ENCODE measurements around the gene DNASE1L1.

DNA sequence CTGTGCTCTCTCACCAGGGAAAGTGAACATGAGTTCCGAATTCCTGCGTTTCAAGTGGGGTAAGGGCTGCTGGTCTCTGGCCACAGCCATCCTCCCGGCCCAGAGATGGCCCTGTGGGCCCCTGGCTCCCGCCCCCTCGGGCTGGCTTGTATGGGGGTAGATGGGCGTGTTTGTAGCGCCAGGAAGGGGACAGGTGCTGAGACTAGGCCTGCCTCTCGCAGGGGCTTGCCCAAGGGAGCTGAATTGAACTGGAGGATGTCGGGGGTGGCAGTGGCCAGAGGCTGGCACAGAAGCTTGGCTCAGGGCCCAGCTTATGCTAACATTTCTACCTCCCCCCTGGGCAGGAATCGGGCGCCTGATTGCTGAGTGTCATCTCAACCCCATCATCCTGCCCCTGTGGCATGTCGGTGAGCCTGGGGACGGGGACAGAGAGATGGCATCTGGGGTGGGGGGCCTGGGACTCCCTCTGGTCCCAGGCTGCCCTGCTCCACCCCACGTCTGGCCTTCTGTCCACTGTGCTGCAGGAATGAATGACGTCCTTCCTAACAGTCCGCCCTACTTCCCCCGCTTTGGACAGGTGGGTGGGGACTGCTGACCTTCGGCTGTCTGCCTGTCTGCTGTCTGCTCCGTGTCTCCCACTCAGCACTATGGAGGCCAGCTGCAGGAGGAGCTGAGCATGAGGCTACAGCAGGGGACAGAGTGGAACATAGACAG, 10.8 kb upstream of the DNASE1L1 start:
- TF ChIP-seq, protein P1, sequence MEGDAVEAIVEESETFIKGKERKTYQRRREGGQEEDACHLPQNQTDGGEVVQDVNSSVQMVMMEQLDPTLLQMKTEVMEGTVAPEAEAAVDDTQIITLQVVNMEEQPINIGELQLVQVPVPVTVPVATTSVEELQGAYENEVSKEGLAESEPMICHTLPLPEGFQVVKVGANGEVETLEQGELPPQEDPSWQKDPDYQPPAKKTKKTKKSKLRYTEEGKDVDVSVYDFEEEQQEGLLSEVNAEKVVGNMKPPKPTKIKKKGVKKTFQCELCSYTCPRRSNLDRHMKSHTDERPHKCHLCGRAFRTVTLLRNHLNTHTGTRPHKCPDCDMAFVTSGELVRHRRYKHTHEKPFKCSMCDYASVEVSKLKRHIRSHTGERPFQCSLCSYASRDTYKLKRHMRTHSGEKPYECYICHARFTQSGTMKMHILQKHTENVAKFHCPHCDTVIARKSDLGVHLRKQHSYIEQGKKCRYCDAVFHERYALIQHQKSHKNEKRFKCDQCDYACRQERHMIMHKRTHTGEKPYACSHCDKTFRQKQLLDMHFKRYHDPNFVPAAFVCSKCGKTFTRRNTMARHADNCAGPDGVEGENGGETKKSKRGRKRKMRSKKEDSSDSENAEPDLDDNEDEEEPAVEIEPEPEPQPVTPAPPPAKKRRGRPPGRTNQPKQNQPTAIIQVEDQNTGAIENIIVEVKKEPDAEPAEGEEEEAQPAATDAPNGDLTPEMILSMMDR (IDR thresholded peaks at IDR 0.05; ENCODE audit: low read depth, low read length, missing input control): no peak
- TF ChIP-seq NR2F2 (IDR thresholded peaks at IDR 0.05) (peak; percentile 25), TAF1 (conservative IDR thresholded peaks at IDR 0.05) (no peak), JUND (IDR thresholded peaks at IDR 0.05) (no peak), SP1 (IDR thresholded peaks at IDR 0.05) (no peak), GABPA (IDR thresholded peaks at IDR 0.05 in 1 of 2, conservative IDR thresholded peaks at IDR 0.05 in 1 of 2) (no peak), FOXA1 (IDR thresholded peaks at IDR 0.05) (no peak), YY1 (IDR thresholded peaks at IDR 0.05) (no peak), RAD21 (IDR thresholded peaks at IDR 0.05) (no peak)
- TF ChIP-seq, protein P2, sequence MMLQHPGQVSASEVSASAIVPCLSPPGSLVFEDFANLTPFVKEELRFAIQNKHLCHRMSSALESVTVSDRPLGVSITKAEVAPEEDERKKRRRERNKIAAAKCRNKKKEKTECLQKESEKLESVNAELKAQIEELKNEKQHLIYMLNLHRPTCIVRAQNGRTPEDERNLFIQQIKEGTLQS (IDR thresholded peaks at IDR 0.05): no peak
- TF ChIP-seq, protein P3, sequence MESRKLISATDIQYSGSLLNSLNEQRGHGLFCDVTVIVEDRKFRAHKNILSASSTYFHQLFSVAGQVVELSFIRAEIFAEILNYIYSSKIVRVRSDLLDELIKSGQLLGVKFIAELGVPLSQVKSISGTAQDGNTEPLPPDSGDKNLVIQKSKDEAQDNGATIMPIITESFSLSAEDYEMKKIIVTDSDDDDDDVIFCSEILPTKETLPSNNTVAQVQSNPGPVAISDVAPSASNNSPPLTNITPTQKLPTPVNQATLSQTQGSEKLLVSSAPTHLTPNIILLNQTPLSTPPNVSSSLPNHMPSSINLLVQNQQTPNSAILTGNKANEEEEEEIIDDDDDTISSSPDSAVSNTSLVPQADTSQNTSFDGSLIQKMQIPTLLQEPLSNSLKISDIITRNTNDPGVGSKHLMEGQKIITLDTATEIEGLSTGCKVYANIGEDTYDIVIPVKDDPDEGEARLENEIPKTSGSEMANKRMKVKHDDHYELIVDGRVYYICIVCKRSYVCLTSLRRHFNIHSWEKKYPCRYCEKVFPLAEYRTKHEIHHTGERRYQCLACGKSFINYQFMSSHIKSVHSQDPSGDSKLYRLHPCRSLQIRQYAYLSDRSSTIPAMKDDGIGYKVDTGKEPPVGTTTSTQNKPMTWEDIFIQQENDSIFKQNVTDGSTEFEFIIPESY (IDR thresholded peaks at IDR 0.05): no peak
- TF ChIP-seq, protein P4, sequence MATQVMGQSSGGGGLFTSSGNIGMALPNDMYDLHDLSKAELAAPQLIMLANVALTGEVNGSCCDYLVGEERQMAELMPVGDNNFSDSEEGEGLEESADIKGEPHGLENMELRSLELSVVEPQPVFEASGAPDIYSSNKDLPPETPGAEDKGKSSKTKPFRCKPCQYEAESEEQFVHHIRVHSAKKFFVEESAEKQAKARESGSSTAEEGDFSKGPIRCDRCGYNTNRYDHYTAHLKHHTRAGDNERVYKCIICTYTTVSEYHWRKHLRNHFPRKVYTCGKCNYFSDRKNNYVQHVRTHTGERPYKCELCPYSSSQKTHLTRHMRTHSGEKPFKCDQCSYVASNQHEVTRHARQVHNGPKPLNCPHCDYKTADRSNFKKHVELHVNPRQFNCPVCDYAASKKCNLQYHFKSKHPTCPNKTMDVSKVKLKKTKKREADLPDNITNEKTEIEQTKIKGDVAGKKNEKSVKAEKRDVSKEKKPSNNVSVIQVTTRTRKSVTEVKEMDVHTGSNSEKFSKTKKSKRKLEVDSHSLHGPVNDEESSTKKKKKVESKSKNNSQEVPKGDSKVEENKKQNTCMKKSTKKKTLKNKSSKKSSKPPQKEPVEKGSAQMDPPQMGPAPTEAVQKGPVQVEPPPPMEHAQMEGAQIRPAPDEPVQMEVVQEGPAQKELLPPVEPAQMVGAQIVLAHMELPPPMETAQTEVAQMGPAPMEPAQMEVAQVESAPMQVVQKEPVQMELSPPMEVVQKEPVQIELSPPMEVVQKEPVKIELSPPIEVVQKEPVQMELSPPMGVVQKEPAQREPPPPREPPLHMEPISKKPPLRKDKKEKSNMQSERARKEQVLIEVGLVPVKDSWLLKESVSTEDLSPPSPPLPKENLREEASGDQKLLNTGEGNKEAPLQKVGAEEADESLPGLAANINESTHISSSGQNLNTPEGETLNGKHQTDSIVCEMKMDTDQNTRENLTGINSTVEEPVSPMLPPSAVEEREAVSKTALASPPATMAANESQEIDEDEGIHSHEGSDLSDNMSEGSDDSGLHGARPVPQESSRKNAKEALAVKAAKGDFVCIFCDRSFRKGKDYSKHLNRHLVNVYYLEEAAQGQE (IDR thresholded peaks at IDR 0.05): no peak
- TF ChIP-seq, protein P5, sequence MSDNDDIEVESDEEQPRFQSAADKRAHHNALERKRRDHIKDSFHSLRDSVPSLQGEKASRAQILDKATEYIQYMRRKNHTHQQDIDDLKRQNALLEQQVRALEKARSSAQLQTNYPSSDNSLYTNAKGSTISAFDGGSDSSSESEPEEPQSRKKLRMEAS (IDR thresholded peaks at IDR 0.05): no peak
